SK-N-SH treated with all-trans-retinoic acid at 6 μM for 48 hours (cell line): ENCODE measurements around the gene ATOH8.

Experiments
- ARNTL ChIP-seq: fragments of 450-650 bp; formaldehyde crosslinking; IDR thresholded peaks from 2 replicates; pipeline ENCODE4 v1.5.0; 2020; ENCODE audit warnings: low read depth, mild to moderate bottlenecking, moderate library complexity, borderline replicate concordance
- ESRRG ChIP-seq: fragments of 250-450 bp; sonication (Bioruptor Pico); IDR thresholded peaks from 2 replicates; pipeline ENCODE4 v1.6.1; 2021; ENCODE audit warnings: mild to moderate bottlenecking
- OSR1 ChIP-seq: fragments of 250-450 bp; sonication (Bioruptor Pico); IDR thresholded peaks from 2 replicates; pipeline ENCODE4 v1.8.0; 2022; ENCODE audit warnings: moderate library complexity, mild to moderate bottlenecking, inconsistent platforms
- RARB ChIP-seq: fragments of 250-450 bp; sonication (Bioruptor Pico); IDR thresholded peaks from 2 replicates; pipeline ENCODE4 v1.8.0; 2021; ENCODE audit warnings: mild to moderate bottlenecking, moderate library complexity
- TCF4 ChIP-seq: fragments of 250-450 bp; sonication (Bioruptor Pico); IDR thresholded peaks from 2 replicates; pipeline ENCODE4 v1.8.0; 2021; ENCODE audit warnings: mild to moderate bottlenecking, moderate library complexity, borderline replicate concordance
- TOX ChIP-seq: fragments of 250-450 bp; sonication (Bioruptor Pico); IDR thresholded peaks from 2 replicates; pipeline ENCODE4 v1.8.0; 2021; ENCODE audit warnings: mild to moderate bottlenecking, moderate library complexity, borderline replicate concordance
- ZFP3 ChIP-seq: fragments of 250-450 bp; sonication (Bioruptor Pico); IDR thresholded peaks from 2 replicates; pipeline ENCODE4 v1.5.0; 2020; ENCODE audit warnings: mild to moderate bottlenecking, moderate library complexity
- ZNF565 ChIP-seq: fragments of 450-650 bp; formaldehyde crosslinking; conservative IDR thresholded peaks from 2 replicates; pipeline ENCODE4 v1.5.0; 2020; ENCODE audit warnings: low read depth, mild to moderate bottlenecking, moderate library complexity
- ZNF70 ChIP-seq: fragments of 450-650 bp; formaldehyde crosslinking; IDR thresholded peaks from 2 replicates; pipeline ENCODE4 v1.5.0; 2020; ENCODE audit warnings: mild to moderate bottlenecking, moderate library complexity
- ZNF8 ChIP-seq: fragments of 450-650 bp; formaldehyde crosslinking; IDR thresholded peaks from 2 replicates; pipeline ENCODE4 v1.5.0; 2020; ENCODE audit warnings: mild to moderate bottlenecking, moderate library complexity
- TF ChIP-seq, protein P1 (sequence below): fragments of 250-450 bp; sonication (Bioruptor Pico); IDR thresholded peaks from 2 replicates; pipeline ENCODE4 v1.8.0; 2020; ENCODE audit warnings: mild to moderate bottlenecking, moderate library complexity, borderline replicate concordance
- TF ChIP-seq, protein P2 (sequence below): fragments of 250-450 bp; sonication (Bioruptor Pico); IDR thresholded peaks from 2 replicates; pipeline ENCODE4 v1.5.1; 2020; ENCODE audit warnings: low read depth, mild to moderate bottlenecking, moderate library complexity

DNA sequence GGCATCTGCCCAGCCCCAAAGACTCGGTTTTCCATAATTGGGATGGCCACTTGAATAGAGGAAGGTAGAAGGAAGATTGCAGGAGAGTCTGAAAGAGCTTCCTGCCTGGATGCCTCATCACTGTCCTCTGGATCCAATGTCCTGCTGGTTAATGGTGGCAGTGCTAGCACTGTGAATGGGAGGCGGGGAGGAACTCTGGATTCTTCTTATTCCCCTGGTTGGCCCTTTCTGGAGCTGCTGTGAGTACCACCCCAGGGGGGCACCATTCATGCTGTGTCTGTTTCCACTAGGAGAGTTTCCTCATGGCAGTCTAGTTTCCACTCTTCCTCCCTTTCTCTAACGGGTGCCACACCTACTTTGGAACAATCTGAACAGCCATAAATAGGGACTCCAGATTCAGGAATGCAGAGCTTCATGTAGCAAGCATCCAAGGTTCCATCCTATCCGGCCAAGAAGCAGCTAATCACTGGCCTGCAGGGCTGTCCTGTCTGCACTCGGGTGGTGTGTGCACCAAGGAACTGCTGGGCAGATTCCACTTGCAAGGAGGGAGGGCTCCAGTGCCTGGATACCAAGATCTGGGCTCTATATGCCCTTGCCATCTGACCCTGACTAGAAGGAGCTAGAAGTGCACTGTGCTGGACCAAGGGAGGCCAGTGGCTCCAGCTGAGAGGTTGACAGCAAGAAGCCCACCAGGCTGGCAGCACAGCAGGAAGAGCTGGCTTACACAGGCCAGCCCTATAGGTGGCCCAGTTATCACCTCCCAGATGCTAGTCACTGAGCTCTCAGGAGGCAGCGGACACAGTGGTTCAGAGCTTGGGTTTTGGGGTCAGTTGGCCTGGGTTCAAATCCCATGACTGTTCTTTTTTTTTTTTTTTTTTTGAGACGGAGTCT lies 4.6 kb upstream of the ATOH8 start:
- TF ChIP-seq ZNF565 (CRISPR knock-in tag), result no peak
- no peak for TF ChIP-seq ESRRG (CRISPR knock-in tag)
- TF ChIP-seq ARNTL (CRISPR knock-in tag), result no peak
- TF ChIP-seq, protein P1, sequence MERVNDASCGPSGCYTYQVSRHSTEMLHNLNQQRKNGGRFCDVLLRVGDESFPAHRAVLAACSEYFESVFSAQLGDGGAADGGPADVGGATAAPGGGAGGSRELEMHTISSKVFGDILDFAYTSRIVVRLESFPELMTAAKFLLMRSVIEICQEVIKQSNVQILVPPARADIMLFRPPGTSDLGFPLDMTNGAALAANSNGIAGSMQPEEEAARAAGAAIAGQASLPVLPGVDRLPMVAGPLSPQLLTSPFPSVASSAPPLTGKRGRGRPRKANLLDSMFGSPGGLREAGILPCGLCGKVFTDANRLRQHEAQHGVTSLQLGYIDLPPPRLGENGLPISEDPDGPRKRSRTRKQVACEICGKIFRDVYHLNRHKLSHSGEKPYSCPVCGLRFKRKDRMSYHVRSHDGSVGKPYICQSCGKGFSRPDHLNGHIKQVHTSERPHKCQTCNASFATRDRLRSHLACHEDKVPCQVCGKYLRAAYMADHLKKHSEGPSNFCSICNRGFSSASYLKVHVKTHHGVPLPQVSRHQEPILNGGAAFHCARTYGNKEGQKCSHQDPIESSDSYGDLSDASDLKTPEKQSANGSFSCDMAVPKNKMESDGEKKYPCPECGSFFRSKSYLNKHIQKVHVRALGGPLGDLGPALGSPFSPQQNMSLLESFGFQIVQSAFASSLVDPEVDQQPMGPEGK (CRISPR knock-in tag), result no peak
- TF ChIP-seq RARB, result no peak
- TF ChIP-seq OSR1 (CRISPR knock-in tag), result no peak
- TF ChIP-seq, protein P2, sequence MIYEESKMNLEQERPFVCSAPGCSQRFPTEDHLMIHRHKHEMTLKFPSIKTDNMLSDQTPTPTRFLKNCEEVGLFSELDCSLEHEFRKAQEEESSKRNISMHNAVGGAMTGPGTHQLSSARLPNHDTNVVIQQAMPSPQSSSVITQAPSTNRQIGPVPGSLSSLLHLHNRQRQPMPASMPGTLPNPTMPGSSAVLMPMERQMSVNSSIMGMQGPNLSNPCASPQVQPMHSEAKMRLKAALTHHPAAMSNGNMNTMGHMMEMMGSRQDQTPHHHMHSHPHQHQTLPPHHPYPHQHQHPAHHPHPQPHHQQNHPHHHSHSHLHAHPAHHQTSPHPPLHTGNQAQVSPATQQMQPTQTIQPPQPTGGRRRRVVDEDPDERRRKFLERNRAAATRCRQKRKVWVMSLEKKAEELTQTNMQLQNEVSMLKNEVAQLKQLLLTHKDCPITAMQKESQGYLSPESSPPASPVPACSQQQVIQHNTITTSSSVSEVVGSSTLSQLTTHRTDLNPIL (CRISPR knock-in tag), result no peak
- no peak for TF ChIP-seq ZNF70 (CRISPR knock-in tag)
- no peak for TF ChIP-seq TOX (CRISPR knock-in tag)
- no peak for TF ChIP-seq TCF4
- TF ChIP-seq ZFP3, result no peak
- TF ChIP-seq ZNF8, result no peak
